Esophagus muscularis mucosa (tissue), 4 donors: ENCODE results near the gene HNRNPCL1. TPM values are rescaled to one million over a fixed set of nuclear protein-coding genes. Genes with fewer than 3 reads are reported as not detected.

Experiments used
- DNase-seq: peaks from one replicate; pipeline ENCODE4 v3.0.0-alpha.2; 2017; ENCODE audit errors: extremely low spot score
- H3K27ac ChIP-seq, 4 donors: fragments of 200-600 bp; sonication (generic); replicated peaks in 1 of 4; 1 replicate in 3 of 4; 2 replicates in 1 of 4; pipeline ENCODE4 v1.5.1; 2016 to 2019; ENCODE audit warnings: mild to moderate bottlenecking in 1 of 4
- H3K27me3 ChIP-seq, 4 donors: fragments of 200-600 bp; sonication (generic); one replicate each; pipeline versions ENCODE4 v1.5.1 to v1.6.0; 2016 to 2019
- H3K36me3 ChIP-seq, 4 donors: fragments of 200-600 bp; sonication (generic); one replicate each; pipeline ENCODE4 v1.5.1; 2016 to 2019
- H3K4me1 ChIP-seq, 4 donors: fragments of 200-600 bp; sonication (generic); one replicate each; pipeline ENCODE4 v1.5.1; 2016 to 2019
- H3K4me3 ChIP-seq, 4 donors: fragments of 200-600 bp; sonication (generic); 1 replicate in 2 of 4; 2 replicates in 2 of 4; pipeline ENCODE4 v1.5.1; 2016 to 2019; ENCODE audit warnings: mild to moderate bottlenecking in 4 of 4, moderate library complexity in 1 of 4
- H3K9me3 ChIP-seq, 4 donors: fragments of 200-600 bp; sonication (generic); 1 replicate in 3 of 4; 2 replicates in 1 of 4; pipeline ENCODE4 v1.5.1; 2016 to 2019
- CTCF ChIP-seq, 3 experiments: fragments of 200-600 bp in 2 of 3; fragments of 450-650 bp in 1 of 3; sonication (generic) in 2 of 3; IDR thresholded peaks; one replicate each; pipeline ENCODE4 v1.5.1; 2017 to 2019; ENCODE audit warnings: antibody characterized with exemption in 3 of 3, mild to moderate bottlenecking in 2 of 3, moderate library complexity in 1 of 3
- EP300 ChIP-seq: sonication (generic); formaldehyde crosslinking; IDR thresholded peaks from one replicate; pipeline ENCODE4 v1.6.1; 2017; ENCODE audit warnings: antibody characterized with exemption
- POLR2A ChIP-seq: fragments of 450-650 bp; IDR thresholded peaks from one replicate; pipeline ENCODE4 v1.6.1; 2017; ENCODE audit warnings: antibody characterized with exemption, moderate library complexity, mild to moderate bottlenecking, low read depth
- POLR2AphosphoS5 ChIP-seq, 2 donors: sonication (generic); formaldehyde crosslinking; IDR thresholded peaks; one replicate each; pipeline ENCODE4 v1.6.1; 2017; ENCODE audit warnings: antibody characterized with exemption in 2 of 2
- WGBS: methylation state at CpG from one replicate; pipeline ENCODE4 v1.1.5; 2018; 5-methylcytosine and 5-hydroxymethylcytosine counted together
- intact Hi-C: fragments of 100-400 bp; cut with DNase I; formaldehyde crosslinking; loops from one replicate; pipeline ENCODE4 v1.15.1; 2023
- total RNA-seq, 4 donors: library from RNA; depleted of rRNA; stranded (reverse); fragments of >200 nt; gene quantifications; one replicate each; pipeline versions ENCODE4 v1.1.0 to v1.2.1, GENCODE V29; 2016

The HNRNPCL1 gene
- total RNA-seq, 4 donors from 2014 or later, result not detected

DNA sequence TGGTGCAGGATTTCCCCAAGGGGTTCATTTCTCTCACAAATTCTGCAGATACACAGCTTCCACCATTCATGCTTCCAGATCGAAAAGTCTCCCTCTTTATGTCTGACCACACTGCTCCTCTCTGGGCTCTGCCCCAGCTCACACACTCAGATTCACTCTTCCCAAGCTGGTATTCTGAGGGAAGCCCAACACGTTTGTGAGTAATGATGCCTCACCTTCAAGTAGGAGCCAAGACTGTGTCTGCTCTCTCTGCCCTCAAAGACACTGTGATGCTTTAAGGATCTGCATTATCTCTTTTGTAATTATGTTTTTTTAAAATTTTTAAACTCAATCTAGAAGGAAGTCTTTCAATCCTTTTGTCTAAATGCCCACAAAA lies 37.1 kb downstream of the HNRNPCL1 start:
- Histone ChIP-seq H3K36me3 (no peaks in the 10 kb centered on the region), H3K27ac (no peak overlapping the region), H3K27me3 (peaks cover 0 to 6% (median 0%) of the 10 kb centered on the region in 4 donors), H3K4me1 (no peaks in the 10 kb centered on the region), H3K4me3 (no peak overlapping the region), H3K9me3 (peaks cover 0 to 8% (median 0%) of the 10 kb centered on the region in 4 donors)
- intact Hi-C loops, result no loop called here
- WGBS, result 58% methylated on average over 2 of the region's 2 CpGs
- no peak for TF ChIP-seq POLR2A
- TF ChIP-seq EP300, result no peak
- no peak for TF ChIP-seq CTCF (IDR thresholded peaks at IDR 0.05)
- no peak for TF ChIP-seq POLR2AphosphoS5 (IDR thresholded peaks at IDR 0.05)
- no peak for DNase-seq

DNA sequence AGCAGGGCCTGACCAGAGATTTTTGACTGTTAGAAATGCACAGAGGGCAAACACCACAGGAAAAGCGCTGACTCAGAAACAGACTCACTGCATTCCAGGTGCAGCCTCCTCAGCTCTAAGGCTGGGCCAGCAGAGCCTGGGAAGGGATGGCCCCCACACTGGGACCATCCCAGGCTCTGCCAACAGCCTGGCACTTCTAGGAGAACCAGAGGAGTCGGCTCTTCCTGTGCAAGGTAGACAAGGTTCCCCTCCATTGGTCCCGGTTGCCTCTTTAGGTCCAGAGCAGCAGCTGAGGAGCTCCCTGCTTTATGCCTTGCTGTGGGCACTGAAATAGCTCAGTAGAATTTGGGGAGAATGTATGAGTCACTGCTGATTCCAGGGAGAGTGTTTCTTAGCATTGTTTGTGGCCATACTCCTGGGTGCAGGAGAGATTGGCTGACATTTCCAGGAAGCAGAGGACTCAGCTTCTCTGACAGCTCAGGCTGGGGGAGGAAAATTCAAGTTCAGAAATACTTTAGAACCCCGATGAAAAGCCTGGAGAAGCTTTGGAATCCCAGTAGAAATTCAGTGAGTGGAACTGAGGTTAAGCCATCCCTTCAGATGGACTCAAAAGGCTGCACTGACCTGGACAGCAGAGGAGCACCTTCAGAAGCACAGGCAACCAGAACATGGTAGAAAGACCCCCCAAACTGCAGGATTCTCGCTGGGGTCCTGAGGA lies 37.7 kb downstream of the HNRNPCL1 start:
- WGBS, result 64% methylated on average over 4 of the region's 5 CpGs
- Histone ChIP-seq H3K4me3 (no peak overlapping the region), H3K9me3 (peaks cover 0 to 8% (median 0%) of the 10 kb centered on the region in 4 donors), H3K27ac (no peak overlapping the region), H3K4me1 (no peaks in the 10 kb centered on the region), H3K27me3 (peaks cover 0 to 6% (median 0%) of the 10 kb centered on the region in 4 donors), H3K36me3 (no peaks in the 10 kb centered on the region)
- intact Hi-C loops, result no loop called here
- TF ChIP-seq CTCF (IDR thresholded peaks at IDR 0.05) (no peak), EP300 (no peak), POLR2A (no peak)
- no peak for DNase-seq

DNA sequence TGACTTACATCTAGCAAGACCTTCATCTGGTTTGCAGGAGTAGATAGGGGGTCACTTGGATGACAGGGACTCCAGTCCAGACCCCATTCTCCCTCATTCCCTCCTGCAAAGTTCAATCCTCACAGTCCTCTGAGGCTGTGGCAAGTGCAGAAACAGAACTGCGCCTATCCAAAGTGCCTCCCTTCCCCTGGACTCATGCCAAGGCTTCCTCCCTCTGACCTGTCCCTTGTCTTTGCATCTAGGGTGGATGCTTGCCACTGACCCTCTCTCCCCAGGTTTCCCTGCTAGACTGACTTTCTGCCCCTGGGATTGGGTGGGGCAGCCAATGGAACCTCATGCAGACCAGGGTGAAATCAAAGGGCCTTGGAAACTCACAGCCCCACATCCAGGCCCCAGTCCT lies 38.6 kb downstream of the HNRNPCL1 start:
- no peak for DNase-seq

DNA sequence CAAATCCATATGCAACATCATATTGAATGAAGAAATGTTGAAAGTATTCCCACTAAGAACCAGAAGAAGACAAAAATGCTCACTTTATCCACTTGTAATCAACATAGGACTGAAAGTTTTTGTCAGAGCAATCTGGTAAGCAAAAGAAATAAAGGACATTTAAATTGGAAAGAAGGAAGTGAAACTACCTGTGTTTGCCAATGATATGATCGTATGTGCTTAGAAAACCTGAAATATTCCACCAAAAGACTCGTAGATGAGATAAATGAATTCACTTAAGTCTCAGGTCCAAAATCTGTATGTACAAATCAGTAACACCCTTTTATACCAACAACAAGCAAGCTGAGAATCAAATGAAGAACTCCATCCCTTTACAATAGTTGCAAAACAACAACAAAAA lies 48.8 kb downstream of the HNRNPCL1 start:
- no peaks in the 10 kb centered on the region for H3K36me3 ChIP-seq
- no peak overlapping the region for H3K4me3 ChIP-seq
- peaks cover 0 to 4% (median 0%) of the 10 kb centered on the region in 4 donors for H3K27me3 ChIP-seq
- H3K27ac ChIP-seq, result no peak overlapping the region
- peaks cover 0 to 4% (median 2%) of the 10 kb centered on the region in 4 donors for H3K9me3 ChIP-seq
- no peaks in the 10 kb centered on the region for H3K4me1 ChIP-seq
- WGBS, result 69% methylated on average over 2 of the region's 2 CpGs
- no peak for DNase-seq
- intact Hi-C loops, result no loop called here
- TF ChIP-seq CTCF (IDR thresholded peaks at IDR 0.05), result no peak
- no peak for TF ChIP-seq EP300
- no peak for TF ChIP-seq POLR2AphosphoS5 (IDR thresholded peaks at IDR 0.05)
- TF ChIP-seq POLR2A, result no peak

More for the DNA sequence above, 38.6 kb downstream of the HNRNPCL1 start:
- Histone ChIP-seq H3K27me3 (peaks cover 0 to 6% (median 0%) of the 10 kb centered on the region in 4 donors), H3K4me3 (no peak overlapping the region), H3K27ac (no peak overlapping the region), H3K36me3 (no peaks in the 10 kb centered on the region), H3K9me3 (peaks cover 0 to 13% (median under 1%) of the 10 kb centered on the region in 4 donors), H3K4me1 (no peaks in the 10 kb centered on the region)
- 100% methylated on average over 1 of the region's 1 CpG for WGBS
- intact Hi-C loops, result no loop called here
- no peak for TF ChIP-seq POLR2A
- TF ChIP-seq EP300, result no peak
- TF ChIP-seq POLR2AphosphoS5 (IDR thresholded peaks at IDR 0.05), result no peak
- TF ChIP-seq CTCF (IDR thresholded peaks at IDR 0.05), result no peak

DNA sequence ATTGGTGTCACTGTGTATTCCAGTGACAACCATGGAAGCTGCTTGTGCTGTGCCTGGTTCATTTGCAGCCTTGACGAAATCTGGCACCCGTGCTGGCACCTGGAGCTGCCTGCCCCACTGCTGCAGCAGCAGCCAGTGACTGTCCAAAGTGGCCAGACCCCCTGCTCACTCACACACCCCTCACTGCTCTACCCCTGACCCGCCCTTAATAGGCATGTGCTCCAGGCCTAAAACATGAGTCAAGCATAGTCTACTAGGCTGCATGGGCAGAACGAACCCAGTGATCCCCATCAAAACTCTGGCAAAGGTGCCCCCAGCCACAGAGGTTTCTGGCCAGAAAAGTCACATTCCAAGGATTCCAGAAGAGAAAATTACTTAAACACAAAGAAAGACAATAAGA lies 49.6 kb downstream of the HNRNPCL1 start:
- peak; percentile 75 for DNase-seq
- no peaks in the 10 kb centered on the region for H3K36me3 ChIP-seq
- TF ChIP-seq CTCF (IDR thresholded peaks at IDR 0.05) (no peak), EP300 (no peak), POLR2A (no peak), POLR2AphosphoS5 (IDR thresholded peaks at IDR 0.05) (no peak)
- no peaks in the 10 kb centered on the region for H3K4me1 ChIP-seq
- WGBS, result 68% methylated on average over 4 of the region's 4 CpGs
- H3K27ac ChIP-seq, result no peak overlapping the region
- intact Hi-C loops, result no loop called here
- no peak overlapping the region for H3K4me3 ChIP-seq
- H3K9me3 ChIP-seq, result no peaks in the 10 kb centered on the region
- H3K27me3 ChIP-seq, result peaks cover 0 to 4% (median 0%) of the 10 kb centered on the region in 4 donors
